HCT116 (cell line): ENCODE results near the gene ZNF358. TPM values are rescaled to one million over a fixed set of nuclear protein-coding genes. Genes with fewer than 3 reads are reported as not detected.

Experiments used
- ATAC-seq: fragments of 200-7000 bp; cut with Tn5 transposase; 2 replicates; pipeline ENCODE4 v1.9.1; 2020; ENCODE audit warnings: mild to moderate bottlenecking, moderate library complexity
- BruUV-seq: library from RNA; stranded (reverse); fragments of 400-500 nt; replicated peaks from 2 replicates; lab custom pipeline; 2021; lab: Mats Ljungman, UMichigan
- CTCF ChIA-PET: fragments of 300-600 bp; sonication (Branson Sonifier 250); formaldehyde crosslinking; loops from one replicate; lab custom pipeline; 2021; ENCODE audit warnings: antibody characterized with exemption; lab: Charles Lee
- POLR2A ChIA-PET: fragments of 300-600, 350-600 bp; sonication (Branson Sonifier 250); formaldehyde crosslinking; loops from one replicate; lab custom pipeline; 2021; ENCODE audit warnings: antibody characterized with exemption; lab: Charles Lee
- RAD21 ChIA-PET, 2 experiments: fragments of 300-600 bp; sonication (Branson Sonifier 250); formaldehyde crosslinking; loops; one replicate each; lab custom pipeline; 2023; ENCODE audit warnings: low total read pairs in 2 of 2; ENCODE audit not compliant: uncharacterized antibody in 2 of 2, unreplicated experiment in 2 of 2, low non-redundant PET in 1 of 2; lab: Charles Lee
- DNase-seq: peaks from one replicate; pipeline ENCODE4 v3.0.0-alpha.2; 2010; ENCODE audit warnings: low read depth, low spot score
- H2AFZ ChIP-seq: fragments of 200-600 bp; shearing (Covaris generic), sonication (generic); 2 replicates; pipeline ENCODE4 v1.6.1; 2017; ENCODE audit warnings: low read depth, mixed run types, mixed read lengths, antibody characterized with exemption, low read length; ENCODE audit not compliant: poor library complexity, severe bottlenecking
- H3K27ac ChIP-seq: 2 replicates; pipeline ENCODE4 v1.5.1; 2012; ENCODE audit warnings: low read depth, low read length
- H3K27me3 ChIP-seq: fragments of 200-600 bp; sonication (generic); 2 replicates; pipeline ENCODE4 v1.6.1; 2016; ENCODE audit warnings: mixed run types, low read length, mixed read lengths; ENCODE audit not compliant: insufficient read depth
- H3K36me3 ChIP-seq, 2 experiments: fragments of 200-500 bp in 1 of 2; fragments of 200-600 bp in 1 of 2; sonication (Bioruptor generic) in 1 of 2; sonication (generic) in 1 of 2; 2 replicates each; pipeline versions ENCODE4 v1.5.1 to v1.6.1; 2014 to 2016; ENCODE audit warnings: low read length in 2 of 2, inconsistent platforms in 1 of 2, mixed read lengths in 1 of 2, mixed run types in 1 of 2; ENCODE audit not compliant: insufficient read depth in 2 of 2, control insufficient read depth in 1 of 2
- H3K4me1 ChIP-seq, 2 experiments: fragments of 200-600 bp in 1 of 2; sonication (generic) in 1 of 2; 2 replicates each; pipeline versions ENCODE4 v1.5.1 to v1.6.1; 2012 to 2017; ENCODE audit warnings: low read length in 2 of 2, inconsistent platforms in 1 of 2, mild to moderate bottlenecking in 1 of 2, mixed read lengths in 1 of 2, mixed run types in 1 of 2, moderate library complexity in 1 of 2; ENCODE audit not compliant: insufficient read depth in 2 of 2, control insufficient read depth in 1 of 2
- H3K4me2 ChIP-seq: fragments of 200-600 bp; sonication (generic); 2 replicates; pipeline ENCODE4 v1.6.1; 2017; ENCODE audit warnings: mixed run types, low read length, mixed read lengths
- H3K4me3 ChIP-seq, 2 experiments: fragments of 200-600 bp in 1 of 2; sonication (generic) in 1 of 2; replicated peaks in 1 of 2; 2 replicates each; pipeline ENCODE4 v1.5.1; 2011 to 2016; ENCODE audit warnings: low read length in 2 of 2, control low read depth in 1 of 2, low read depth in 1 of 2, mild to moderate bottlenecking in 1 of 2, mixed read lengths in 1 of 2, mixed run types in 1 of 2
- H3K79me2 ChIP-seq: fragments of 200-600 bp; sonication (generic); 2 replicates; pipeline ENCODE4 v1.6.1; 2017; ENCODE audit warnings: mild to moderate bottlenecking, mixed run types, low read length, moderate library complexity, mixed read lengths; ENCODE audit not compliant: insufficient read depth
- H3K9ac ChIP-seq: fragments of 200-600 bp; sonication (generic); 2 replicates; pipeline ENCODE4 v1.6.1; 2016; ENCODE audit warnings: low read length, mixed read lengths
- H3K9me2 ChIP-seq: fragments of 200-600 bp; sonication (generic), shearing (Covaris generic); 2 replicates; pipeline ENCODE4 v1.6.1; 2017; ENCODE audit warnings: mixed run types, mild to moderate bottlenecking, moderate library complexity; ENCODE audit not compliant: insufficient read depth
- H3K9me3 ChIP-seq, 2 experiments: fragments of 200-500 bp in 1 of 2; fragments of 200-600 bp in 1 of 2; sonication (Bioruptor generic) in 1 of 2; sonication (generic) in 1 of 2; 2 replicates each; pipeline ENCODE4 v1.6.1; 2014 to 2017; ENCODE audit warnings: low read length in 2 of 2, mixed read lengths in 2 of 2, inconsistent platforms in 1 of 2, low read depth in 1 of 2, mild to moderate bottlenecking in 1 of 2, mixed run types in 1 of 2, moderate library complexity in 1 of 2; ENCODE audit not compliant: control insufficient read depth in 1 of 2, insufficient read depth in 1 of 2
- H4K20me1 ChIP-seq: fragments of 200-600 bp; sonication (generic), shearing (Covaris generic); 2 replicates; pipeline ENCODE4 v1.6.1; 2017; ENCODE audit warnings: mixed run types, mild to moderate bottlenecking, moderate library complexity; ENCODE audit not compliant: insufficient read depth
- CEBPB ChIP-seq: IDR thresholded peaks from 2 replicates; pipeline ENCODE4 v1.6.1; 2012; ENCODE audit warnings: low read depth
- CTCF ChIP-seq, 3 experiments: fragments of 200-600 bp in 1 of 3; sonication (generic) in 1 of 3; IDR thresholded peaks in 2 of 3; conservative IDR thresholded peaks in 1 of 3; 2 replicates each; pipeline ENCODE4 v1.5.1; 2012 to 2017; ENCODE audit warnings: low read depth in 2 of 3, low read length in 2 of 3, antibody characterized with exemption in 1 of 3, borderline replicate concordance in 1 of 3, control low read depth in 1 of 3, mild to moderate bottlenecking in 1 of 3, mixed read lengths in 1 of 3, mixed run types in 1 of 3, moderate library complexity in 1 of 3; ENCODE audit not compliant: insufficient read depth in 1 of 3
- ELF1 ChIP-seq: IDR thresholded peaks from 2 replicates; pipeline ENCODE4 v1.6.1; 2012; ENCODE audit warnings: low read depth, borderline replicate concordance
- JUND ChIP-seq: IDR thresholded peaks from 2 replicates; pipeline ENCODE4 v1.6.1; 2012
- MAX ChIP-seq: IDR thresholded peaks from 2 replicates; pipeline ENCODE4 v1.6.1; 2012
- POLR2A ChIP-seq: IDR thresholded peaks from 2 replicates; pipeline ENCODE4 v1.7.0; 2011; ENCODE audit warnings: borderline replicate concordance; ENCODE audit not compliant: insufficient read depth, insufficient read length; ENCODE audit errors: extremely low read depth
- SP1 ChIP-seq: IDR thresholded peaks from 2 replicates; pipeline ENCODE4 v1.6.1; 2012; ENCODE audit warnings: low read depth
- SRF ChIP-seq: IDR thresholded peaks from 2 replicates; pipeline ENCODE4 v1.6.1; 2012; ENCODE audit warnings: low read depth
- TCF7L2 ChIP-seq: IDR thresholded peaks from 2 replicates; pipeline ENCODE4 v1.7.0; 2011; ENCODE audit warnings: borderline replicate concordance, inconsistent platforms; ENCODE audit not compliant: insufficient read depth, insufficient read length; ENCODE audit errors: extremely low read depth
- YY1 ChIP-seq: IDR thresholded peaks from 2 replicates; pipeline ENCODE4 v1.6.1; 2011; ENCODE audit warnings: low read length, low read depth, moderate library complexity, mild to moderate bottlenecking; ENCODE audit not compliant: insufficient replicate concordance; ENCODE audit errors: extremely low read depth
- intact Hi-C: fragments of 100-400 bp; cut with micrococcal nuclease; formaldehyde crosslinking; loops from 2 replicates; pipeline ENCODE4 v1.10.0; 2022
- total RNA-seq: library from RNA; stranded (reverse); gene quantifications from one replicate; pipeline ENCODE4 v1.2.1, GENCODE V29; 2021; ENCODE audit not compliant: unreplicated experiment
- TF ChIP-seq, protein P1 (sequence below): IDR thresholded peaks from 2 replicates; pipeline ENCODE4 v1.6.1; 2012

ZNF358 gene
- total RNA-seq, 1 experiment from 2014 or later: 20.7 TPM

GRCh38 chr19:7478843-7479227, 37.1 kb upstream of the ZNF358 start:
- Histone ChIP-seq H3K36me3 (no peaks in the 10 kb centered on the region), H4K20me1 (no peaks in the 10 kb centered on the region), H3K79me2 (no peaks in the 10 kb centered on the region), H3K9me3 (no peaks in the 10 kb centered on the region), H3K4me1 (peaks cover 13 to 22% of the 10 kb centered on the region in 2 experiments), H2AFZ (no peak overlapping the region), H3K4me3 (no peak overlapping the region), H3K4me2 (no peak overlapping the region), H3K9ac (no peak overlapping the region), H3K9me2 (no peaks in the 10 kb centered on the region)
- intact Hi-C loops: no loop called here
- ChIA-PET POLR2A (no interaction called here), RAD21 (no interaction called here), CTCF (no interaction called here)
- no TSS peak for BruUV-seq
- DNase-seq: no peak
- TF ChIP-seq CTCF (IDR thresholded peaks at IDR 0.05 in 2 of 3, conservative IDR thresholded peaks at IDR 0.05 in 1 of 3; ENCODE audit: borderline replicate concordance in 1 of 3, insufficient read depth in 1 of 3, low read depth in 2 of 3, low read length in 2 of 3) (no peak), SP1 (no peak), MAX (no peak), POLR2A (no peak), TCF7L2 (no peak), YY1 (no peak), CEBPB (no peak), JUND (no peak), ELF1 (no peak), SRF (no peak)
- TF ChIP-seq, protein P1, sequence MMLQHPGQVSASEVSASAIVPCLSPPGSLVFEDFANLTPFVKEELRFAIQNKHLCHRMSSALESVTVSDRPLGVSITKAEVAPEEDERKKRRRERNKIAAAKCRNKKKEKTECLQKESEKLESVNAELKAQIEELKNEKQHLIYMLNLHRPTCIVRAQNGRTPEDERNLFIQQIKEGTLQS: no peak
- TF ChIP-seq, all 23 proteins: peak for 0
- Histone ChIP-seq H3K27me3 (no peaks in the 10 kb centered on the region), H3K27ac (no peak overlapping the region; the same call in 1 of the 2 replicates)
- ATAC-seq: no peak
